Measurements from ENCODE around the gene C3orf22. TPM values are rescaled to one million over a fixed set of nuclear protein-coding genes. Genes with fewer than 3 reads are reported as not detected.

C3orf22 gene
- total and polyA plus RNA-seq, 9 of the 15 experiments (the other 6 are each of a cell fraction or from before 2014, with no cell fraction given) = not detected

- TF ChIP-seq ZBTB5 (IDR thresholded peaks at IDR 0.05) (no peak), SIRT6 (IDR thresholded peaks at IDR 0.05; ENCODE audit: low read depth, low read length) (no peak)
Observed at GRCh38 chr3:126519506-126520455, 39.0 kb downstream of the C3orf22 start (continued).

- intact Hi-C loops (cut with micrococcal nuclease) (no loop called here), in situ Hi-C loops (cut with MboI) (no loop called here)
- 0% methylated on average over 4 of the region's 4 CpGs for WGBS (ENCODE audit: insufficient coverage, low coverage, missing lambda C conversion rate)
- ATAC-seq (no peak), DNase-seq (ENCODE audit: extremely low read depth in 1 of 4, low spot score in 3 of 4) (no peak), FAIRE-seq (no peak)
- no peak overlapping the region for H3K9ac ChIP-seq (ENCODE audit: insufficient read depth in 1 of 2, low read depth in 2 of 2, low read length in 2 of 2)
- no peak overlapping the region for H3K4me3 ChIP-seq
- no peaks in the 10 kb centered on the region for H3K79me2 ChIP-seq (ENCODE audit: control insufficient read depth, insufficient read depth, low read length)
- BruUV-seq (replicated peaks) = no TSS peak
- H3K4me1 ChIP-seq (replicated peaks in 1 of 2; ENCODE audit: control insufficient read depth in 2 of 2, insufficient read depth in 2 of 2, low read length in 2 of 2) = peaks cover 0 to 2% of the 10 kb centered on the region in 2 experiments; a peak in 2 of 5 replicates
- no peak overlapping the region for H3K27ac ChIP-seq (ENCODE audit: extremely low read depth, low read depth, low read length)
- H3K9me1 ChIP-seq (ENCODE audit: control insufficient read depth, insufficient read depth, low read length) = no peaks in the 10 kb centered on the region
- H3K36me3 ChIP-seq (ENCODE audit: control insufficient read depth, insufficient read depth, low read length) = no peaks in the 10 kb centered on the region
- peaks cover 3% of the 10 kb centered on the region; the same call in 1 of the 2 replicates for H4K20me1 ChIP-seq (replicated peaks; ENCODE audit: control insufficient read depth, insufficient read depth, low read length)
- H3K4me2 ChIP-seq (ENCODE audit: insufficient read depth, low read length) = no peak overlapping the region
- H3K27me3 ChIP-seq (ENCODE audit: control insufficient read depth in 2 of 2, insufficient read depth in 2 of 2, low read length in 2 of 2) = peaks cover 0 to 17% of the 10 kb centered on the region in 2 experiments; a peak in 2 of 5 replicates
- ChIA-PET POLR2A (interaction anchor here (0.6 kb wide), 1 partner anchor 941 kb away, joined by 4 read pairs; no protein-coding TSS in a partner anchor), CTCF (ENCODE audit: low intra/inter-chr PET ratio) (interaction anchor here (0.5 kb wide), 1 partner anchor 1274 kb away, joined by 3 read pairs; no protein-coding TSS in a partner anchor)
- TF ChIP-seq U2AF2 (optimal IDR thresholded peaks at IDR 0.05; ENCODE audit: low read depth, low read length) (no peak), ZNF263 (CRISPR knock-in tag; IDR thresholded peaks at IDR 0.05; ENCODE audit: borderline replicate concordance) (no peak), CHD7 (IDR thresholded peaks at IDR 0.05; ENCODE audit: low read depth, low read length) (no peak)
- no peaks in the 10 kb centered on the region for H3K9me3 ChIP-seq (replicated peaks; ENCODE audit: control insufficient read depth, insufficient read depth, low read depth, low read length)
- no peak overlapping the region for H2AFZ ChIP-seq (ENCODE audit: low read depth, low read length)
Observed at GRCh38 chr3:126518779-126519177, 40.0 kb downstream of the C3orf22 start.

Data from K562 (cell line).